Measurements from ENCODE around the gene PIM1. TPM values are rescaled to one million over a fixed set of nuclear protein-coding genes. Genes with fewer than 3 reads are reported as not detected.
A peak's percentile ranks its signal among the peaks of the same experiment; 100 is the strongest.

The PIM1 gene
- total and polyA plus RNA-seq, 9 of the 15 experiments (the other 6 are each of a cell fraction or from before 2014, with no cell fraction given): 19.0 to 789 (median 212) TPM

DNA sequence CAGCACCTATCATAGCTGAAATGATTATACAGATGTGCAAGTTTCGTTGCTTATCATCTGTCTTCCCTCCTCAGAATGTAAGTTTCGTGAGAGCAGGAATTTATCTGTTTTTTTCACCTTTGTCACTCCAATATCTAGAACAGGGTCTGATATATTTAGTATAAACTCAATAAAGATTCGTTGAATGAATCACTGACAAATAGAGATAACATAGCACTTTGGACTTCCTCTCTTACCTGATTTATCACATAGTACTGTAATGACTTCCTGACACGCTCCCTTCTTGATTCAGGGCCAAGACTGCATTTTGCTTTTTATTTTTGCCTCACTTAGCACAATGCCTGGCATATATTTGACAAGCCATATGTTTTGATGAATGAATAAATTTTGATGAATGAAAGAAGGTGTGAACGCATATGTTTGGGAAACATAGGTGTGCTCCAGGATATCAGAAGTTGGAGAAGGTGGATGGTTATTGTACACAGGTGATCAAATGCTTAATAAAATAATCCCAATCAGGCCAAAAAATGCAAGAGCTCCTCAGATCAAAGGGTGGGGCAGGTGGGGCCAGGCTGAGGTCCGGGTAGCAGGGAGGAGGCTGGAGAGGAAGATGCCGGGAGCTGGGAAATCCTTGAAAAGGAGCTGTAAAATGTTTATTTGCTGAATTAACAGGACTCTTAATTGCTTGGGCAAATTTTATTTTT, 33.0 kb downstream of the PIM1 start (continued):
- TF ChIP-seq, protein P1, sequence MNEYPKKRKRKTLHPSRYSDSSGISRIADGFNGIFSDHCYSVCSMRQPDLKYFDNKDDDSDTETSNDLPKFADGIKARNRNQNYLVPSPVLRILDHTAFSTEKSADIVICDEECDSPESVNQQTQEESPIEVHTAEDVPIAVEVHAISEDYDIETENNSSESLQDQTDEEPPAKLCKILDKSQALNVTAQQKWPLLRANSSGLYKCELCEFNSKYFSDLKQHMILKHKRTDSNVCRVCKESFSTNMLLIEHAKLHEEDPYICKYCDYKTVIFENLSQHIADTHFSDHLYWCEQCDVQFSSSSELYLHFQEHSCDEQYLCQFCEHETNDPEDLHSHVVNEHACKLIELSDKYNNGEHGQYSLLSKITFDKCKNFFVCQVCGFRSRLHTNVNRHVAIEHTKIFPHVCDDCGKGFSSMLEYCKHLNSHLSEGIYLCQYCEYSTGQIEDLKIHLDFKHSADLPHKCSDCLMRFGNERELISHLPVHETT (CRISPR knock-in tag; conservative IDR thresholded peaks at IDR 0.05 in 1 of 2, IDR thresholded peaks at IDR 0.05 in 1 of 2): no peak
- TF ChIP-seq ZNF23 (CRISPR knock-in tag; IDR thresholded peaks at IDR 0.05): no peak
- TF ChIP-seq EP300 (IDR thresholded peaks at IDR 0.05; ENCODE audit: low read length): peak; percentile 74
- TF ChIP-seq ZBTB8A (IDR thresholded peaks at IDR 0.05; ENCODE audit: partially characterized antibody): no peak
- TF ChIP-seq, protein P2, sequence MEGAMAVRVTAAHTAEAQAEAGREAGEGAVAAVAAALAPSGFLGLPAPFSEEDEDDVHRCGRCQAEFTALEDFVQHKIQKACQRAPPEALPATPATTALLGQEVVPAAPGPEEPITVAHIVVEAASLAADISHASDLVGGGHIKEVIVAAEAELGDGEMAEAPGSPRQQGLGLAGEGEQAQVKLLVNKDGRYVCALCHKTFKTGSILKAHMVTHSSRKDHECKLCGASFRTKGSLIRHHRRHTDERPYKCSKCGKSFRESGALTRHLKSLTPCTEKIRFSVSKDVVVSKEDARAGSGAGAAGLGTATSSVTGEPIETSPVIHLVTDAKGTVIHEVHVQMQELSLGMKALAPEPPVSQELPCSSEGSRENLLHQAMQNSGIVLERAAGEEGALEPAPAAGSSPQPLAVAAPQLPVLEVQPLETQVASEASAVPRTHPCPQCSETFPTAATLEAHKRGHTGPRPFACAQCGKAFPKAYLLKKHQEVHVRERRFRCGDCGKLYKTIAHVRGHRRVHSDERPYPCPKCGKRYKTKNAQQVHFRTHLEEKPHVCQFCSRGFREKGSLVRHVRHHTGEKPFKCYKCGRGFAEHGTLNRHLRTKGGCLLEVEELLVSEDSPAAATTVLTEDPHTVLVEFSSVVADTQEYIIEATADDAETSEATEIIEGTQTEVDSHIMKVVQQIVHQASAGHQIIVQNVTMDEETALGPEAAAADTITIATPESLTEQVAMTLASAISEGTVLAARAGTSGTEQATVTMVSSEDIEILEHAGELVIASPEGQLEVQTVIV (CRISPR knock-in tag; IDR thresholded peaks at IDR 0.05; ENCODE audit: borderline replicate concordance): no peak
- no peak for TF ChIP-seq SMARCA5 (IDR thresholded peaks at IDR 0.05)
- no peak for TF ChIP-seq ZNF507 (tag; conservative IDR thresholded peaks at IDR 0.05)
- TF ChIP-seq ZNF695 (CRISPR knock-in tag; IDR thresholded peaks at IDR 0.05): no peak
- TF ChIP-seq POLR2A (conservative IDR thresholded peaks at IDR 0.05): no peak
- no peak for TF ChIP-seq NFRKB (IDR thresholded peaks at IDR 0.05; ENCODE audit: low read depth)
- no peak for TF ChIP-seq SIX5 (IDR thresholded peaks at IDR 0.05; ENCODE audit: borderline replicate concordance in 1 of 2, insufficient read depth in 1 of 2, low read depth in 1 of 2, low read length in 2 of 2)
- TF ChIP-seq, protein P3, sequence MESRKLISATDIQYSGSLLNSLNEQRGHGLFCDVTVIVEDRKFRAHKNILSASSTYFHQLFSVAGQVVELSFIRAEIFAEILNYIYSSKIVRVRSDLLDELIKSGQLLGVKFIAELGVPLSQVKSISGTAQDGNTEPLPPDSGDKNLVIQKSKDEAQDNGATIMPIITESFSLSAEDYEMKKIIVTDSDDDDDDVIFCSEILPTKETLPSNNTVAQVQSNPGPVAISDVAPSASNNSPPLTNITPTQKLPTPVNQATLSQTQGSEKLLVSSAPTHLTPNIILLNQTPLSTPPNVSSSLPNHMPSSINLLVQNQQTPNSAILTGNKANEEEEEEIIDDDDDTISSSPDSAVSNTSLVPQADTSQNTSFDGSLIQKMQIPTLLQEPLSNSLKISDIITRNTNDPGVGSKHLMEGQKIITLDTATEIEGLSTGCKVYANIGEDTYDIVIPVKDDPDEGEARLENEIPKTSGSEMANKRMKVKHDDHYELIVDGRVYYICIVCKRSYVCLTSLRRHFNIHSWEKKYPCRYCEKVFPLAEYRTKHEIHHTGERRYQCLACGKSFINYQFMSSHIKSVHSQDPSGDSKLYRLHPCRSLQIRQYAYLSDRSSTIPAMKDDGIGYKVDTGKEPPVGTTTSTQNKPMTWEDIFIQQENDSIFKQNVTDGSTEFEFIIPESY (CRISPR knock-in tag; IDR thresholded peaks at IDR 0.05): no peak
- TF ChIP-seq GATAD2B (IDR thresholded peaks at IDR 0.05; ENCODE audit: borderline replicate concordance): 0 out of 2 replicates have a peak, but pooled peaks have one; percentile 68
- TF ChIP-seq EGR1 (conservative IDR thresholded peaks at IDR 0.05): no peak
- TF ChIP-seq CBFB (CRISPR knock-in tag; IDR thresholded peaks at IDR 0.05): no peak
- TF ChIP-seq ELF1 (tag; IDR thresholded peaks at IDR 0.05): 0 out of 2 replicates have a peak, but pooled peaks have one; percentile 21
- no peak for TF ChIP-seq COPS2 (conservative IDR thresholded peaks at IDR 0.05)
- TF ChIP-seq ASH1L (IDR thresholded peaks at IDR 0.05; ENCODE audit: borderline replicate concordance, low read depth, partially characterized antibody): no peak
- TF ChIP-seq BRF1 (IDR thresholded peaks at IDR 0.05; ENCODE audit: borderline replicate concordance, extremely low read depth, insufficient read length): no peak
- TF ChIP-seq RCOR1 (IDR thresholded peaks at IDR 0.05; ENCODE audit: borderline replicate concordance in 1 of 2, low read depth in 2 of 2, low read length in 2 of 2): peak in 1 of 2 experiments; percentile 97; a peak in 2 of 4 replicates
- TF ChIP-seq ZNF75A (CRISPR knock-in tag; IDR thresholded peaks at IDR 0.05): no peak
- no peak for TF ChIP-seq MCM5 (IDR thresholded peaks at IDR 0.05; ENCODE audit: low read depth)
- no peak for TF ChIP-seq XRCC4 (IDR thresholded peaks at IDR 0.05; ENCODE audit: extremely low read depth, insufficient read depth, insufficient read length)
- TF ChIP-seq TEAD4 (IDR thresholded peaks at IDR 0.05; ENCODE audit: low read length): peak; percentile 83
- TF ChIP-seq TEAD4 (CRISPR knock-in tag; IDR thresholded peaks at IDR 0.05; ENCODE audit: borderline replicate concordance): no peak
